Ovary (tissue), 9 donors: Measurements from ENCODE around the gene ERGIC2. TPM values are rescaled to one million over a fixed set of nuclear protein-coding genes. Genes with fewer than 3 reads are reported as not detected.

Experiments
- DNase-seq, 5 donors: peaks; one replicate each; pipeline ENCODE4 v3.0.0-alpha.2; 2019 to 2020
- H3K27ac ChIP-seq, 2 donors: fragments of 200-600 bp; one replicate each; pipeline versions ENCODE4 v1.5.1 to v1.8.0; 2019 to 2022
- H3K27me3 ChIP-seq: fragments of 200-600 bp; one replicate; pipeline ENCODE4 v1.8.0; 2022
- H3K36me3 ChIP-seq: fragments of 200-600 bp; sonication (generic); one replicate; pipeline ENCODE4 v1.5.1; 2019
- H3K4me1 ChIP-seq: one replicate; pipeline ENCODE4 v1.8.1; 2013; ENCODE audit warnings: mild to moderate bottlenecking, moderate library complexity; ENCODE audit not compliant: insufficient read depth
- H3K4me3 ChIP-seq: fragments of 200-600 bp; sonication (generic); one replicate; pipeline ENCODE4 v1.5.1; 2017
- H3K9me3 ChIP-seq, 2 donors: fragments of 200-600 bp in 1 of 2; sonication (generic) in 1 of 2; one replicate each; pipeline versions ENCODE4 v1.5.1 to v1.8.1; 2013 to 2019; ENCODE audit warnings: mild to moderate bottlenecking in 1 of 2, moderate library complexity in 1 of 2
- EP300 ChIP-seq: sonication (generic); formaldehyde crosslinking; IDR thresholded peaks from one replicate; pipeline ENCODE4 v1.6.1; 2017; ENCODE audit warnings: antibody characterized with exemption
- POLR2A ChIP-seq: fragments of 450-650 bp; IDR thresholded peaks from one replicate; pipeline ENCODE4 v1.6.1; 2017; ENCODE audit warnings: antibody characterized with exemption, mild to moderate bottlenecking, moderate library complexity
- WGBS, 3 donors: extraction: QIAGEN DNeasy Blood & Tissue Kit in 1 of 3; methylation state at CpG; one replicate each; pipeline versions ENCODE4 v1.1.5 to v1.1.7; 2013 to 2017; 5-methylcytosine and 5-hydroxymethylcytosine counted together
- intact Hi-C, 4 donors: fragments of 100-400 bp; cut with DNase I; formaldehyde crosslinking; loops; one replicate each; pipeline versions ENCODE4 v1.11.0 to v1.15.1; 2022 to 2023
- polyA plus RNA-seq, 2 donors: library from polyadenylated mRNA; stranded (reverse); fragments of 200-250 nt in 1 of 2; fragments of 350-450 nt in 1 of 2; fragmentation: Illumina TruSeq in 1 of 2; extraction: RNeasy Lipid Tissue Mini Kit (QIAGEN cat#74804) in 1 of 2; gene quantifications; one replicate each; pipeline ENCODE4 v1.2.3, GENCODE V29; 2013 to 2014
- total RNA-seq, 7 donors: library from RNA; depleted of rRNA in 2 of 7; stranded (reverse); fragments of >200 nt in 2 of 7; fragmentation: NEBNext Ultra II Directional in 3 of 7; extraction: Animal tissue kit (Norgen Biotek cat#: 25700) in 3 of 7; gene quantifications; one replicate each; pipeline versions ENCODE4 v1.1.0 to v1.2.4, GENCODE V29; 2016 to 2023
- TF ChIP-seq, protein P1 (sequence below), 3 donors: fragments of 450-650 bp in 2 of 3; fragments of 200-600 bp in 1 of 3; IDR thresholded peaks; one replicate each; pipeline versions ENCODE4 v1.5.1 to v1.8.0; 2016 to 2022; ENCODE audit warnings: antibody characterized with exemption in 3 of 3, mild to moderate bottlenecking in 1 of 3
- donor health status: DM: no; HTN: no; CAD: no; lungs with moderate emphysema.
- donor health status: DM: no; HTN: no; CAD: no.
- donor health status: Bipolar disorder and iron deficiency.
- donor health status: DM: yes; HTN: yes; CAD: no.
- donor health status: DM: no; HTN: no; CAD: no.
- donor health status: DM: yes; HTN: yes; CAD: no.

ERGIC2 gene
- total and polyA plus RNA-seq, 9 donors, result 21.3 to 75.1 (median 53.6) TPM

DNA sequence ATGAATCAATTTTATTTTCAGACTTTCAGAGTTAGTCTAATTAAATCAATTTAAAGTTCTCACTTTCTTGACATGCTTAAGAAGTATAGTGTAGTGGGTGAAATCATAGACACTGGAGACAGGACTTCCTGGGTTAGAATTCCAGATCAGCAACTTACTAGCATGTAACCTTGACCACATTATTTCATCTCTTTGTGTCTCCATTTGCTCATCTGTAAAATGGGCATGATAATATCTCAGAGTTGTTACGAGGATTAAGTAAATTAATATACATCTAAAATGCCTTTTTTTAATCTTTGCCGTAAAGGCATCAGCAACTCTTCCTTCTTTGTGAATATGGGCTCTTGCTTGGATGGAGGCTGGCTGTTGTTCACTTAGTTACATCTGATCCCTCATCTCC, 1.3 kb upstream of the ERGIC2 start:
- H3K36me3 ChIP-seq, result no peaks in the 10 kb centered on the region
- no peak overlapping the region for H3K27ac ChIP-seq
- no peak overlapping the region for H3K4me3 ChIP-seq
- H3K27me3 ChIP-seq, result no peaks in the 10 kb centered on the region
- intact Hi-C loops, result no loop called here
- no peak for DNase-seq
- TF ChIP-seq EP300 (no peak), POLR2A (no peak)
- TF ChIP-seq, protein P1, sequence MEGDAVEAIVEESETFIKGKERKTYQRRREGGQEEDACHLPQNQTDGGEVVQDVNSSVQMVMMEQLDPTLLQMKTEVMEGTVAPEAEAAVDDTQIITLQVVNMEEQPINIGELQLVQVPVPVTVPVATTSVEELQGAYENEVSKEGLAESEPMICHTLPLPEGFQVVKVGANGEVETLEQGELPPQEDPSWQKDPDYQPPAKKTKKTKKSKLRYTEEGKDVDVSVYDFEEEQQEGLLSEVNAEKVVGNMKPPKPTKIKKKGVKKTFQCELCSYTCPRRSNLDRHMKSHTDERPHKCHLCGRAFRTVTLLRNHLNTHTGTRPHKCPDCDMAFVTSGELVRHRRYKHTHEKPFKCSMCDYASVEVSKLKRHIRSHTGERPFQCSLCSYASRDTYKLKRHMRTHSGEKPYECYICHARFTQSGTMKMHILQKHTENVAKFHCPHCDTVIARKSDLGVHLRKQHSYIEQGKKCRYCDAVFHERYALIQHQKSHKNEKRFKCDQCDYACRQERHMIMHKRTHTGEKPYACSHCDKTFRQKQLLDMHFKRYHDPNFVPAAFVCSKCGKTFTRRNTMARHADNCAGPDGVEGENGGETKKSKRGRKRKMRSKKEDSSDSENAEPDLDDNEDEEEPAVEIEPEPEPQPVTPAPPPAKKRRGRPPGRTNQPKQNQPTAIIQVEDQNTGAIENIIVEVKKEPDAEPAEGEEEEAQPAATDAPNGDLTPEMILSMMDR (IDR thresholded peaks at IDR 0.05), result no peak
- WGBS, 3 donors, result 89 to 96% (median 92%) methylated on average over 2 of the region's 2 CpGs
- H3K4me1 ChIP-seq, result no peaks in the 10 kb centered on the region
- no peaks in the 10 kb centered on the region for H3K9me3 ChIP-seq

DNA sequence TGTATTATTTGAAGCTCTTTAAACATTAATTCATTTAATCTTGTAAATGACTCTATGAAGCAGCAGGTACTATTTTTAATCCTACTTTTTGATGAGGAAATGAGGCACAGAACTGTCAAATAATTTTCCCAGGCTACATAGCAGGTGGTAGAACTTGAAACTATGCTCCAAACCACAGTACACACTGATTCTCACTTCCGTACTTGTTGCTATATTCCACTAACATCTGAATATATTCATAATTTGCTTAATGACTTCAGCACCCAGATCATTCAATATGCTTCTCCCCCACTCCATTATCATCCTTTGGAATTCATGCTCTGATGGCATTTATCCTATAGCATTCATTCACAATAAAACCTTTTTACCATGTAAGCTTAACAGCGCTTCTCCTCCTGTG, 4.9 kb downstream of the ERGIC2 start:
- H3K36me3 ChIP-seq, result no peaks in the 10 kb centered on the region
- 98 to 99% (median 98%) methylated on average over 2 of the region's 2 CpGs for WGBS, 3 donors
- no peak for TF ChIP-seq EP300
- TF ChIP-seq POLR2A, result no peak
- TF ChIP-seq, protein P1 (IDR thresholded peaks at IDR 0.05), result no peak
- intact Hi-C loops, result no loop called here
- H3K27ac ChIP-seq, result no peak overlapping the region
- no peaks in the 10 kb centered on the region for H3K9me3 ChIP-seq
- DNase-seq, result no peak
- H3K27me3 ChIP-seq, result no peaks in the 10 kb centered on the region
- no peak overlapping the region for H3K4me3 ChIP-seq
- no peaks in the 10 kb centered on the region for H3K4me1 ChIP-seq

DNA sequence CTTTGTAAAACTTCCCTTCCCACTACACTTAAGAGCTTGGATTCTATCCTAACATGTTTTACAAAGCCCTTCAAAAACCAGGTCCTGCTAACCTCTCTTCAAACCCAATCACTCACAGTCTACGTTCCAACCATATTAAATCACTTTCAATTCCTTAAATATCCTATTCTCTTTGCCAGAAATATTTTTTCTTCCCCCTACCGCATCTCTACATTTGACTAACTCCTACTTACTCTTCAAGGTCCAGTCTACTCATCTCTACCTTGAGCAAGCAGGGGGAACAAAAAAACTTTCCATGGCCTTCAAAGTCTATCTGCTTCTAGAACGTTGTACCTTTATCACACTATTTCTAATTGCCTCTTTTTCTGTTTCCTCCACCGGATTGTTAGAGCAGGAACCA, 6.1 kb downstream of the ERGIC2 start:
- Histone ChIP-seq H3K4me3 (no peak overlapping the region), H3K9me3 (no peaks in the 10 kb centered on the region), H3K27me3 (no peaks in the 10 kb centered on the region), H3K4me1 (no peaks in the 10 kb centered on the region), H3K36me3 (no peaks in the 10 kb centered on the region), H3K27ac (no peak overlapping the region)
- DNase-seq, result no peak
- WGBS, 3 donors, result 79 to 85% (median 82%) methylated on average over 4 of the region's 4 CpGs
- TF ChIP-seq, protein P1 (IDR thresholded peaks at IDR 0.05), result no peak
- TF ChIP-seq POLR2A, result no peak
- no peak for TF ChIP-seq EP300
- intact Hi-C loops, result no loop called here

DNA sequence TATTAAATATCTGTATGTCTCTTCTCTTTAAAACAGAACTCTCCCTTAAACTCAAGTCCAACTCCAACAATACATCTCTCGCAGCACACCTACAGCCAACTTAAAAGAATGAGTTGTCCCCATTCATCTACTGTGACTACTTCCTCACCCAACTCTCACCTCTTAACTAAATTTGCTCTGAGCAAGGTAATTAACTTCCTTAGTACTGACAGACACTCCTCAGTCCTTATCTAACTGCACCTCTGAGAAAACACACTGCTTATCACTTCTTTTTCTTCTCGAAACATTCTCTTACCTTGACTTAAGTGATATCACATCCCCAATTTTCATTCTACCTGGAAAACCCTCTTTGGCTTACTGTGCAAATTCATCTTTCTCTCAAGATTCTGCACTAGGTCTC, 7.0 kb downstream of the ERGIC2 start:
- TF ChIP-seq, protein P1 (IDR thresholded peaks at IDR 0.05), result no peak
- no peak for TF ChIP-seq POLR2A
- no peak for TF ChIP-seq EP300
- no peak overlapping the region for H3K27ac ChIP-seq
- H3K4me1 ChIP-seq, result no peaks in the 10 kb centered on the region
- no peak for DNase-seq
- WGBS, 3 donors, result 92 to 97% (median 97%) methylated on average over 2 of the region's 2 CpGs
- H3K36me3 ChIP-seq, result no peaks in the 10 kb centered on the region
- intact Hi-C loops, result no loop called here
- no peaks in the 10 kb centered on the region for H3K9me3 ChIP-seq
- H3K4me3 ChIP-seq, result no peak overlapping the region
- no peaks in the 10 kb centered on the region for H3K27me3 ChIP-seq

DNA sequence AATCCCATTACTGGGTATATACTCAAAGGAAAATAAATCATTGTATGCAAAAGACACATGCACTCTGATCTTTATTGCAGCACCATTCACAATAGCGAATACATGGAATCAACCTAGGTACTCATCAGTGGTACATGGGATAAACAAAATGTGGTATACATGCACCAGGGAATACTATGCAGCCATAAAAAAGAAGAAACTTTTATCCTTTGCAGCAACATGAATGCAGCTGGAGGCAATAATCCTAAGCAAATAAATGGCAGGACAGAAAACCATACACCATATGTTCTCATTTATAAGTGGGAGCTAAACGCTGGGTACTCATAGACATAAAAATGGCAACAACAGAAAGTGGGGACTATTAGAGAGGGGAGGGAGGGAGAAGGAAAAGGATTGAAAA, 15.9 kb downstream of the ERGIC2 start:
- H3K36me3 ChIP-seq, result no peaks in the 10 kb centered on the region
- intact Hi-C loops, result no loop called here

More for the DNA sequence above, 15.9 kb downstream of the ERGIC2 start:
- WGBS, 3 donors, result 97 to 99% (median 99%) methylated on average over 2 of the region's 2 CpGs
- Histone ChIP-seq H3K27ac (no peak overlapping the region), H3K4me1 (no peaks in the 10 kb centered on the region), H3K9me3 (no peaks in the 10 kb centered on the region), H3K27me3 (no peaks in the 10 kb centered on the region), H3K4me3 (no peak overlapping the region)
- DNase-seq, result no peak
- TF ChIP-seq EP300 (no peak), POLR2A (no peak)
- TF ChIP-seq, protein P1 (IDR thresholded peaks at IDR 0.05), result no peak
